Transverse colon (tissue), 4 donors: ENCODE data around the gene PRRT1.

Source experiments
- CTCF ChIP-seq, 5 experiments: fragments of 200-600 bp in 3 of 5; fragments of 450-650 bp in 2 of 5; sonication (generic) in 3 of 5; IDR thresholded peaks; 1 replicate in 2 of 5; 2 replicates in 3 of 5; pipeline ENCODE4 v1.5.1; 2016 to 2017; ENCODE audit warnings: antibody characterized with exemption in 5 of 5, inconsistent platforms in 3 of 5, mild to moderate bottlenecking in 2 of 5, moderate library complexity in 1 of 5
- POLR2A ChIP-seq: fragments of 450-650 bp; IDR thresholded peaks from one replicate; pipeline ENCODE4 v1.6.1; 2016; ENCODE audit warnings: antibody characterized with exemption, mild to moderate bottlenecking, moderate library complexity
- POLR2AphosphoS5 ChIP-seq, 3 donors: sonication (generic); formaldehyde crosslinking; IDR thresholded peaks; one replicate each; pipeline ENCODE4 v1.6.1; 2016; ENCODE audit warnings: antibody characterized with exemption in 3 of 3

GRCh38 chr6:32147401-32148132 is 4.2 kb downstream of the PRRT1 start:
- TF ChIP-seq CTCF (IDR thresholded peaks at IDR 0.05) (no peak), POLR2A (no peak), POLR2AphosphoS5 (IDR thresholded peaks at IDR 0.05) (no peak)
